ENCODE data around the gene CBFA2T2.

Gene CBFA2T2

GRCh38 chr20:33686984-33687366 is 197.1 kb downstream of the CBFA2T2 start:
- H3K27me3 ChIP-seq (ENCODE audit: control insufficient read depth, insufficient read depth, low read length), result peaks cover 8% of the 10 kb centered on the region; the same call in 1 of the 2 replicates
- peak overlapping the region; percentile 24 for H3K9ac ChIP-seq (ENCODE audit: low read length)
- H3K27ac ChIP-seq (ENCODE audit: low read depth, low read length), result no peak overlapping the region
- peaks cover 26% of the 10 kb centered on the region for H3K4me1 ChIP-seq (ENCODE audit: control insufficient read depth, insufficient read depth, low read length)
- H3K9me3 ChIP-seq (ENCODE audit: control insufficient read depth, insufficient read depth, low read depth, low read length), result no peaks in the 10 kb centered on the region
- H3K4me3 ChIP-seq (ENCODE audit: low read depth, low read length), result peak overlapping the region; percentile 40
- no peaks in the 10 kb centered on the region for H3K36me3 ChIP-seq (ENCODE audit: control insufficient read depth, insufficient read depth, low read length)

- peaks cover 26% of the 10 kb centered on the region for H3K4me1 ChIP-seq (ENCODE audit: control insufficient read depth, insufficient read depth, low read length)
- no peaks in the 10 kb centered on the region for H3K36me3 ChIP-seq (ENCODE audit: control insufficient read depth, insufficient read depth, low read length)
- no peak overlapping the region for H3K27ac ChIP-seq (ENCODE audit: low read depth, low read length)
- H3K9me3 ChIP-seq (ENCODE audit: control insufficient read depth, insufficient read depth, low read depth, low read length), result no peaks in the 10 kb centered on the region
- peaks cover 8% of the 10 kb centered on the region; the same call in 1 of the 2 replicates for H3K27me3 ChIP-seq (ENCODE audit: control insufficient read depth, insufficient read depth, low read length)
- peak overlapping the region; percentile 24 for H3K9ac ChIP-seq (ENCODE audit: low read length)
- no peak overlapping the region for H3K4me3 ChIP-seq (ENCODE audit: low read depth, low read length)
Measured at GRCh38 chr20:33687370-33687915, 197.5 kb downstream of the CBFA2T2 start.

- H3K27ac ChIP-seq (ENCODE audit: low read depth, low read length), result no peak overlapping the region
- H3K4me1 ChIP-seq (ENCODE audit: control insufficient read depth, insufficient read depth, low read length), result peaks cover 26% of the 10 kb centered on the region
- no peak overlapping the region for H3K9ac ChIP-seq (ENCODE audit: low read length)
- H3K9me3 ChIP-seq (ENCODE audit: control insufficient read depth, insufficient read depth, low read depth, low read length), result no peaks in the 10 kb centered on the region
- H3K4me3 ChIP-seq (ENCODE audit: low read depth, low read length), result no peak overlapping the region
- no peaks in the 10 kb centered on the region for H3K36me3 ChIP-seq (ENCODE audit: control insufficient read depth, insufficient read depth, low read length)
- H3K27me3 ChIP-seq (ENCODE audit: control insufficient read depth, insufficient read depth, low read length), result peaks cover 8% of the 10 kb centered on the region; the same call in 1 of the 2 replicates
Measured at GRCh38 chr20:33687993-33688937, 198.4 kb downstream of the CBFA2T2 start.

GRCh38 chr20:33688938-33689424 is 199.1 kb downstream of the CBFA2T2 start:
- Histone ChIP-seq H3K9ac (ENCODE audit: low read length) (no peak overlapping the region), H3K4me1 (ENCODE audit: control insufficient read depth, insufficient read depth, low read length) (peaks cover 26% of the 10 kb centered on the region), H3K9me3 (ENCODE audit: control insufficient read depth, insufficient read depth, low read depth, low read length) (no peaks in the 10 kb centered on the region), H3K27me3 (ENCODE audit: control insufficient read depth, insufficient read depth, low read length) (peaks cover 8% of the 10 kb centered on the region; the same call in 1 of the 2 replicates), H3K36me3 (ENCODE audit: control insufficient read depth, insufficient read depth, low read length) (no peaks in the 10 kb centered on the region), H3K4me3 (ENCODE audit: low read depth, low read length) (no peak overlapping the region), H3K27ac (ENCODE audit: low read depth, low read length) (no peak overlapping the region)

- Histone ChIP-seq H3K36me3 (ENCODE audit: control insufficient read depth, insufficient read depth, low read length) (no peaks in the 10 kb centered on the region), H3K9ac (ENCODE audit: low read length) (no peak overlapping the region), H3K27me3 (ENCODE audit: control insufficient read depth, insufficient read depth, low read length) (peaks cover 8% of the 10 kb centered on the region; the same call in 1 of the 2 replicates), H3K4me1 (ENCODE audit: control insufficient read depth, insufficient read depth, low read length) (peaks cover 28% of the 10 kb centered on the region), H3K4me3 (ENCODE audit: low read depth, low read length) (no peak overlapping the region), H3K27ac (ENCODE audit: low read depth, low read length) (no peak overlapping the region), H3K9me3 (ENCODE audit: control insufficient read depth, insufficient read depth, low read depth, low read length) (no peaks in the 10 kb centered on the region)
Measured at GRCh38 chr20:33689493-33689892, 199.6 kb downstream of the CBFA2T2 start.

GRCh38 chr20:33689973-33690372 is 200.1 kb downstream of the CBFA2T2 start:
- Histone ChIP-seq H3K4me3 (ENCODE audit: low read depth, low read length) (no peak overlapping the region), H3K27ac (ENCODE audit: low read depth, low read length) (no peak overlapping the region)

GRCh38 chr20:33693289-33693688 is 203.4 kb downstream of the CBFA2T2 start:
- H3K4me1 ChIP-seq (ENCODE audit: control insufficient read depth, insufficient read depth, low read length), result peaks cover 12% of the 10 kb centered on the region
- no peak overlapping the region for H3K27ac ChIP-seq (ENCODE audit: low read depth, low read length)
- H3K4me3 ChIP-seq (ENCODE audit: low read depth, low read length), result no peak overlapping the region
- peaks cover 13% of the 10 kb centered on the region for H3K9me3 ChIP-seq (ENCODE audit: control insufficient read depth, insufficient read depth, low read depth, low read length)
- peaks cover 8% of the 10 kb centered on the region; the same call in 1 of the 2 replicates for H3K27me3 ChIP-seq (ENCODE audit: control insufficient read depth, insufficient read depth, low read length)
- no peaks in the 10 kb centered on the region for H3K36me3 ChIP-seq (ENCODE audit: control insufficient read depth, insufficient read depth, low read length)
- no peak overlapping the region for H3K9ac ChIP-seq (ENCODE audit: low read length)

More at GRCh38 chr20:33689973-33690372, 200.1 kb downstream of the CBFA2T2 start:
- Histone ChIP-seq H3K9ac (ENCODE audit: low read length) (no peak overlapping the region), H3K4me1 (ENCODE audit: control insufficient read depth, insufficient read depth, low read length) (peaks cover 23% of the 10 kb centered on the region), H3K27me3 (ENCODE audit: control insufficient read depth, insufficient read depth, low read length) (peaks cover 8% of the 10 kb centered on the region; the same call in 1 of the 2 replicates), H3K36me3 (ENCODE audit: control insufficient read depth, insufficient read depth, low read length) (no peaks in the 10 kb centered on the region), H3K9me3 (ENCODE audit: control insufficient read depth, insufficient read depth, low read depth, low read length) (no peaks in the 10 kb centered on the region)

- H3K4me3 ChIP-seq (ENCODE audit: low read depth, low read length), result no peak overlapping the region
- H3K27me3 ChIP-seq (ENCODE audit: control insufficient read depth, insufficient read depth, low read length), result peaks cover 7% of the 10 kb centered on the region; the same call in 1 of the 2 replicates
- peaks cover 12% of the 10 kb centered on the region for H3K4me1 ChIP-seq (ENCODE audit: control insufficient read depth, insufficient read depth, low read length)
- no peaks in the 10 kb centered on the region for H3K36me3 ChIP-seq (ENCODE audit: control insufficient read depth, insufficient read depth, low read length)
- H3K9ac ChIP-seq (ENCODE audit: low read length), result no peak overlapping the region
- H3K27ac ChIP-seq (ENCODE audit: low read depth, low read length), result no peak overlapping the region
- H3K9me3 ChIP-seq (ENCODE audit: control insufficient read depth, insufficient read depth, low read depth, low read length), result peaks cover 13% of the 10 kb centered on the region
Measured at GRCh38 chr20:33693741-33694638, 204.1 kb downstream of the CBFA2T2 start.

- no peak overlapping the region for H3K9ac ChIP-seq (ENCODE audit: low read length)
- H3K4me3 ChIP-seq (ENCODE audit: low read depth, low read length), result no peak overlapping the region
- 0 out of 2 replicates have a peak, but pooled peaks cover under 1% of the 10 kb centered on the region for H3K27me3 ChIP-seq (ENCODE audit: control insufficient read depth, insufficient read depth, low read length)
- peaks cover 12% of the 10 kb centered on the region for H3K4me1 ChIP-seq (ENCODE audit: control insufficient read depth, insufficient read depth, low read length)
- H3K36me3 ChIP-seq (ENCODE audit: control insufficient read depth, insufficient read depth, low read length), result no peaks in the 10 kb centered on the region
- H3K9me3 ChIP-seq (ENCODE audit: control insufficient read depth, insufficient read depth, low read depth, low read length), result peaks cover 13% of the 10 kb centered on the region
- no peak overlapping the region for H3K27ac ChIP-seq (ENCODE audit: low read depth, low read length)
Measured at GRCh38 chr20:33694639-33695012, 204.7 kb downstream of the CBFA2T2 start.

GRCh38 chr20:33696448-33696847 is 206.6 kb downstream of the CBFA2T2 start:
- no peak overlapping the region for H3K9ac ChIP-seq (ENCODE audit: low read length)
- no peak overlapping the region for H3K27ac ChIP-seq (ENCODE audit: low read depth, low read length)
- peaks cover 6% of the 10 kb centered on the region for H3K4me1 ChIP-seq (ENCODE audit: control insufficient read depth, insufficient read depth, low read length)
- no peaks in the 10 kb centered on the region for H3K27me3 ChIP-seq (ENCODE audit: control insufficient read depth, insufficient read depth, low read length)
- H3K4me3 ChIP-seq (ENCODE audit: low read depth, low read length), result no peak overlapping the region
- H3K36me3 ChIP-seq (ENCODE audit: control insufficient read depth, insufficient read depth, low read length), result no peaks in the 10 kb centered on the region
- H3K9me3 ChIP-seq (ENCODE audit: control insufficient read depth, insufficient read depth, low read depth, low read length), result peaks cover 17% of the 10 kb centered on the region
